ENCODE measurements around the gene MPHOSPH6.

- no peak for TF ChIP-seq CTCF (IDR thresholded peaks at IDR 0.05; ENCODE audit: low read length)
- no peak for TF ChIP-seq EZH2 (optimal IDR thresholded peaks at IDR 0.05; ENCODE audit: low read depth, low read length)
- no peak for TF ChIP-seq EZH2phosphoT487 (IDR thresholded peaks at IDR 0.05; ENCODE audit: low read length)
Measured at GRCh38 chr16:82178352-82178751, 8.3 kb upstream of the MPHOSPH6 start.

Measured in MM.1S (cell line).